HepG2 (cell line): ENCODE measurements around the gene PRDM15. TPM values are rescaled to one million over a fixed set of nuclear protein-coding genes. Genes with fewer than 3 reads are reported as not detected.

ENCODE experiments used
- MAFK ChIP-seq, 2 experiments: IDR thresholded peaks in 1 of 2; conservative IDR thresholded peaks in 1 of 2; 2 replicates each; pipeline ENCODE4 v1.6.1; 2011; ENCODE audit warnings: improper control_type of control experiment in 2 of 2, low read length in 2 of 2
- NCOA2 ChIP-seq: sonication (generic); formaldehyde crosslinking; IDR thresholded peaks from 2 replicates; pipeline ENCODE4 v1.8.0; 2022; ENCODE audit warnings: inconsistent platforms
- RXRB ChIP-seq: IDR thresholded peaks from 2 replicates; pipeline ENCODE4 v1.6.1; 2016; ENCODE audit warnings: borderline replicate concordance, missing genetic modification reagents, missing compliant biosample characterization
- TARDBP ChIP-seq: sonication (generic); formaldehyde crosslinking; IDR thresholded peaks from 2 replicates; pipeline ENCODE4 v1.8.0; 2022; ENCODE audit warnings: mild to moderate bottlenecking, missing genetic modification reagents
- polyA plus RNA-seq, 8 experiments: library from polyadenylated mRNA; depleted of rRNA in 3 of 8; stranded (reverse) in 7 of 8; unstranded in 1 of 8; fragments of >200 nt; fragmentation: Illumina TruSeq in 4 of 8; extraction: Trizol in 4 of 8; gene quantifications; 2 replicates each; pipeline versions ENCODE4 v1.2.1 to v1.2.3, GENCODE V29; 2011 to 2016; ENCODE audit warnings: low read depth in 4 of 8, missing spikeins in 1 of 8, mixed read lengths in 1 of 8; ENCODE audit not compliant: insufficient read depth in 1 of 8
- total RNA-seq, 5 experiments: library from RNA; depleted of rRNA; stranded (reverse); fragments of >200 nt; fragmentation: Illumina TruSeq; extraction: Trizol; gene quantifications; 2 replicates each; pipeline ENCODE4 v1.2.3, GENCODE V29; 2016; ENCODE audit warnings: low read depth in 1 of 5
- TF ChIP-seq, protein P1 (sequence below): sonication (generic); formaldehyde crosslinking; IDR thresholded peaks from 2 replicates; pipeline ENCODE4 v1.4.0; 2020; ENCODE audit warnings: mild to moderate bottlenecking, missing genetic modification reagents
- TF ChIP-seq, protein P2 (sequence below): sonication (generic); formaldehyde crosslinking; IDR thresholded peaks from 2 replicates; pipeline ENCODE4 v1.4.0; 2020; ENCODE audit warnings: missing genetic modification reagents
- TF ChIP-seq, protein P3 (sequence below): IDR thresholded peaks from 2 replicates; pipeline ENCODE4 v1.6.1; 2018; ENCODE audit warnings: missing genetic modification reagents
- TF ChIP-seq, protein P4 (sequence below): sonication (generic); formaldehyde crosslinking; IDR thresholded peaks from 2 replicates; pipeline ENCODE4 v1.5.1; 2020; ENCODE audit warnings: missing genetic modification reagents, mild to moderate bottlenecking, borderline replicate concordance
- TF ChIP-seq, protein P5 (sequence below): sonication (generic); formaldehyde crosslinking; IDR thresholded peaks from 2 replicates; pipeline ENCODE4 v1.4.0; 2020; ENCODE audit warnings: missing genetic modification reagents
- TF ChIP-seq, protein P6 (sequence below): sonication (generic); formaldehyde crosslinking; IDR thresholded peaks from 2 replicates; pipeline ENCODE4 v1.8.1; 2023; ENCODE audit warnings: mild to moderate bottlenecking, moderate library complexity, missing genetic modification reagents
- TF ChIP-seq, protein P7 (sequence below): sonication (generic); formaldehyde crosslinking; conservative IDR thresholded peaks from 2 replicates; pipeline ENCODE4 v1.4.0; 2020; ENCODE audit warnings: mild to moderate bottlenecking, missing genetic modification reagents, moderate library complexity

PRDM15 gene
- total and polyA plus RNA-seq, 2 of the 13 experiments (the other 11 are each of a cell fraction or from before 2014, with no cell fraction given): 4.0 to 6.9 TPM

DNA sequence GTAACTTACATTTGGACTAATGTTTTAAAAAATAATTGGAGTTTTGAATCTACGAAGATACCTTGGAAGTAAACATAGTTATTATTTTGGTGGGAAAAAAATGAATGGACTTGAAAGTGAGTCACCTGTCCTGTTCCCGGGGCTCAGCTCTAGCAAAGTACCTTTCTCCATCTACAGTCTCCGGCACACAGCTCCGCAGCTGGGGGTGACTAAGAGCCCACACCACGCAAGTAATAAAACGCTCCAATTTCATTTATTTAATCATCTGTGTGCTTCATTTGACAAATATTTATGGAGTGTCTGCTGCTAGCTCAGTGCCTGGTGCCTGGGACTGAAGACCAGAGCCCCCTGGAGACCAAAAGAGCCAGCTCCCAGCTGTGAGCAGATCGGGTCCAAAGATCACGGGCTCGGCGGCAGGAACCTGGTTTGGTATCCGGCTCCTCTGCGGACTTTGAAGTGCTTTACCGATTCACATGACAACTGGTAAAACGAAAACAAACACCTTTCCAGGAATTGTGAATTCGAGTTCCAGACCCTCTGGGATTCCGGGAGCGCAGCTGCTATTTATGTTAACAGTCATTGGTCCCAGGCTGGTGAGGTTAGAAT is 110.6 kb downstream of the PRDM15 start (continued):
- TF ChIP-seq, protein P1, sequence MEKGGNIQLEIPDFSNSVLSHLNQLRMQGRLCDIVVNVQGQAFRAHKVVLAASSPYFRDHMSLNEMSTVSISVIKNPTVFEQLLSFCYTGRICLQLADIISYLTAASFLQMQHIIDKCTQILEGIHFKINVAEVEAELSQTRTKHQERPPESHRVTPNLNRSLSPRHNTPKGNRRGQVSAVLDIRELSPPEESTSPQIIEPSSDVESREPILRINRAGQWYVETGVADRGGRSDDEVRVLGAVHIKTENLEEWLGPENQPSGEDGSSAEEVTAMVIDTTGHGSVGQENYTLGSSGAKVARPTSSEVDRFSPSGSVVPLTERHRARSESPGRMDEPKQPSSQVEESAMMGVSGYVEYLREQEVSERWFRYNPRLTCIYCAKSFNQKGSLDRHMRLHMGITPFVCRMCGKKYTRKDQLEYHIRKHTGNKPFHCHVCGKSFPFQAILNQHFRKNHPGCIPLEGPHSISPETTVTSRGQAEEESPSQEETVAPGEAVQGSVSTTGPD (CRISPR knock-in tag): peak; percentile 85
- TF ChIP-seq, protein P2, sequence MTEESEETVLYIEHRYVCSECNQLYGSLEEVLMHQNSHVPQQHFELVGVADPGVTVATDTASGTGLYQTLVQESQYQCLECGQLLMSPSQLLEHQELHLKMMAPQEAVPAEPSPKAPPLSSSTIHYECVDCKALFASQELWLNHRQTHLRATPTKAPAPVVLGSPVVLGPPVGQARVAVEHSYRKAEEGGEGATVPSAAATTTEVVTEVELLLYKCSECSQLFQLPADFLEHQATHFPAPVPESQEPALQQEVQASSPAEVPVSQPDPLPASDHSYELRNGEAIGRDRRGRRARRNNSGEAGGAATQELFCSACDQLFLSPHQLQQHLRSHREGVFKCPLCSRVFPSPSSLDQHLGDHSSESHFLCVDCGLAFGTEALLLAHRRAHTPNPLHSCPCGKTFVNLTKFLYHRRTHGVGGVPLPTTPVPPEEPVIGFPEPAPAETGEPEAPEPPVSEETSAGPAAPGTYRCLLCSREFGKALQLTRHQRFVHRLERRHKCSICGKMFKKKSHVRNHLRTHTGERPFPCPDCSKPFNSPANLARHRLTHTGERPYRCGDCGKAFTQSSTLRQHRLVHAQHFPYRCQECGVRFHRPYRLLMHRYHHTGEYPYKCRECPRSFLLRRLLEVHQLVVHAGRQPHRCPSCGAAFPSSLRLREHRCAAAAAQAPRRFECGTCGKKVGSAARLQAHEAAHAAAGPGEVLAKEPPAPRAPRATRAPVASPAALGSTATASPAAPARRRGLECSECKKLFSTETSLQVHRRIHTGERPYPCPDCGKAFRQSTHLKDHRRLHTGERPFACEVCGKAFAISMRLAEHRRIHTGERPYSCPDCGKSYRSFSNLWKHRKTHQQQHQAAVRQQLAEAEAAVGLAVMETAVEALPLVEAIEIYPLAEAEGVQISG (CRISPR knock-in tag): peak; percentile 74
- peak; percentile 93 for TF ChIP-seq RXRB (CRISPR knock-in tag)
- TF ChIP-seq, protein P3, sequence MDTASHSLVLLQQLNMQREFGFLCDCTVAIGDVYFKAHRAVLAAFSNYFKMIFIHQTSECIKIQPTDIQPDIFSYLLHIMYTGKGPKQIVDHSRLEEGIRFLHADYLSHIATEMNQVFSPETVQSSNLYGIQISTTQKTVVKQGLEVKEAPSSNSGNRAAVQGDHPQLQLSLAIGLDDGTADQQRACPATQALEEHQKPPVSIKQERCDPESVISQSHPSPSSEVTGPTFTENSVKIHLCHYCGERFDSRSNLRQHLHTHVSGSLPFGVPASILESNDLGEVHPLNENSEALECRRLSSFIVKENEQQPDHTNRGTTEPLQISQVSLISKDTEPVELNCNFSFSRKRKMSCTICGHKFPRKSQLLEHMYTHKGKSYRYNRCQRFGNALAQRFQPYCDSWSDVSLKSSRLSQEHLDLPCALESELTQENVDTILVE: peak; percentile 43; the same call in 1 of the 2 replicates
- TF ChIP-seq, protein P4, sequence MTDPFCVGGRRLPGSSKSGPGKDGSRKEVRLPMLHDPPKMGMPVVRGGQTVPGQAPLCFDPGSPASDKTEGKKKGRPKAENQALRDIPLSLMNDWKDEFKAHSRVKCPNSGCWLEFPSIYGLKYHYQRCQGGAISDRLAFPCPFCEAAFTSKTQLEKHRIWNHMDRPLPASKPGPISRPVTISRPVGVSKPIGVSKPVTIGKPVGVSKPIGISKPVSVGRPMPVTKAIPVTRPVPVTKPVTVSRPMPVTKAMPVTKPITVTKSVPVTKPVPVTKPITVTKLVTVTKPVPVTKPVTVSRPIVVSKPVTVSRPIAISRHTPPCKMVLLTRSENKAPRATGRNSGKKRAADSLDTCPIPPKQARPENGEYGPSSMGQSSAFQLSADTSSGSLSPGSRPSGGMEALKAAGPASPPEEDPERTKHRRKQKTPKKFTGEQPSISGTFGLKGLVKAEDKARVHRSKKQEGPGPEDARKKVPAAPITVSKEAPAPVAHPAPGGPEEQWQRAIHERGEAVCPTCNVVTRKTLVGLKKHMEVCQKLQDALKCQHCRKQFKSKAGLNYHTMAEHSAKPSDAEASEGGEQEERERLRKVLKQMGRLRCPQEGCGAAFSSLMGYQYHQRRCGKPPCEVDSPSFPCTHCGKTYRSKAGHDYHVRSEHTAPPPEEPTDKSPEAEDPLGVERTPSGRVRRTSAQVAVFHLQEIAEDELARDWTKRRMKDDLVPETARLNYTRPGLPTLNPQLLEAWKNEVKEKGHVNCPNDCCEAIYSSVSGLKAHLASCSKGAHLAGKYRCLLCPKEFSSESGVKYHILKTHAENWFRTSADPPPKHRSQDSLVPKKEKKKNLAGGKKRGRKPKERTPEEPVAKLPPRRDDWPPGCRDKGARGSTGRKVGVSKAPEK (CRISPR knock-in tag): 0 out of 2 replicates have a peak, but pooled peaks have one; percentile 69
- TF ChIP-seq TARDBP (CRISPR knock-in tag): peak; percentile 69; the same call in 1 of the 2 replicates
- TF ChIP-seq, protein P5, sequence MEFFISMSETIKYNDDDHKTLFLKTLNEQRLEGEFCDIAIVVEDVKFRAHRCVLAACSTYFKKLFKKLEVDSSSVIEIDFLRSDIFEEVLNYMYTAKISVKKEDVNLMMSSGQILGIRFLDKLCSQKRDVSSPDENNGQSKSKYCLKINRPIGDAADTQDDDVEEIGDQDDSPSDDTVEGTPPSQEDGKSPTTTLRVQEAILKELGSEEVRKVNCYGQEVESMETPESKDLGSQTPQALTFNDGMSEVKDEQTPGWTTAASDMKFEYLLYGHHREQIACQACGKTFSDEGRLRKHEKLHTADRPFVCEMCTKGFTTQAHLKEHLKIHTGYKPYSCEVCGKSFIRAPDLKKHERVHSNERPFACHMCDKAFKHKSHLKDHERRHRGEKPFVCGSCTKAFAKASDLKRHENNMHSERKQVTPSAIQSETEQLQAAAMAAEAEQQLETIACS (CRISPR knock-in tag): no peak
- peak; percentile 88 for TF ChIP-seq NCOA2 (CRISPR knock-in tag)
- TF ChIP-seq, protein P6, sequence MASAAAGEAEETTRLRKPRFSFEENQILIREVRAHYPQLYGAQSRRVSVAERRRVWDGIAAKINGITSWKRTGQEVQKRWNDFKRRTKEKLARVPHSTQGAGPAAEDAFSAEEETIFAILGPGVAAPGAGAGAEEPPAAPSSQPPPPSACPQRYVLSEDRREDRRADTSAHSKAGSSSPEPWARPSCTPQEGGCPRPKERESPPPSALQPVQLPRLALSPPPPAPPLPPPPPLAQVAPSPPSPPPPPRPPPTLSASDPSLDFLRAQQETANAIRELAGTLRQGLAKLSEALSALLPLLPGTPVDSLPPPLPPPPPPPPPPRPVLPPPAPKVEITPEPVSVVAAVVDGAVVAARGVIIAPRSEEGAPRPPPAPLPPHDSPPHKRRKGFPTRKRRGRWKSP (CRISPR knock-in tag): peak; percentile 44; the same call in 1 of the 2 replicates
- TF ChIP-seq, protein P7, sequence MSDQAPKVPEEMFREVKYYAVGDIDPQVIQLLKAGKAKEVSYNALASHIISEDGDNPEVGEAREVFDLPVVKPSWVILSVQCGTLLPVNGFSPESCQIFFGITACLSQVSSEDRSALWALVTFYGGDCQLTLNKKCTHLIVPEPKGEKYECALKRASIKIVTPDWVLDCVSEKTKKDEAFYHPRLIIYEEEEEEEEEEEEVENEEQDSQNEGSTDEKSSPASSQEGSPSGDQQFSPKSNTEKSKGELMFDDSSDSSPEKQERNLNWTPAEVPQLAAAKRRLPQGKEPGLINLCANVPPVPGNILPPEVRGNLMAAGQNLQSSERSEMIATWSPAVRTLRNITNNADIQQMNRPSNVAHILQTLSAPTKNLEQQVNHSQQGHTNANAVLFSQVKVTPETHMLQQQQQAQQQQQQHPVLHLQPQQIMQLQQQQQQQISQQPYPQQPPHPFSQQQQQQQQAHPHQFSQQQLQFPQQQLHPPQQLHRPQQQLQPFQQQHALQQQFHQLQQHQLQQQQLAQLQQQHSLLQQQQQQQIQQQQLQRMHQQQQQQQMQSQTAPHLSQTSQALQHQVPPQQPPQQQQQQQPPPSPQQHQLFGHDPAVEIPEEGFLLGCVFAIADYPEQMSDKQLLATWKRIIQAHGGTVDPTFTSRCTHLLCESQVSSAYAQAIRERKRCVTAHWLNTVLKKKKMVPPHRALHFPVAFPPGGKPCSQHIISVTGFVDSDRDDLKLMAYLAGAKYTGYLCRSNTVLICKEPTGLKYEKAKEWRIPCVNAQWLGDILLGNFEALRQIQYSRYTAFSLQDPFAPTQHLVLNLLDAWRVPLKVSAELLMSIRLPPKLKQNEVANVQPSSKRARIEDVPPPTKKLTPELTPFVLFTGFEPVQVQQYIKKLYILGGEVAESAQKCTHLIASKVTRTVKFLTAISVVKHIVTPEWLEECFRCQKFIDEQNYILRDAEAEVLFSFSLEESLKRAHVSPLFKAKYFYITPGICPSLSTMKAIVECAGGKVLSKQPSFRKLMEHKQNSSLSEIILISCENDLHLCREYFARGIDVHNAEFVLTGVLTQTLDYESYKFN (CRISPR knock-in tag): peak; percentile 92
- TF ChIP-seq MAFK (conservative IDR thresholded peaks at IDR 0.05 in 1 of 2, IDR thresholded peaks at IDR 0.05 in 1 of 2; ENCODE audit: low read length in 2 of 2): no peak
